GM23338 (cell line): ENCODE measurements around the gene ETHE1.

Source experiments
- CREB1 ChIP-seq: fragments of 250-450 bp; sonication (Bioruptor Pico); IDR thresholded peaks from 2 replicates; pipeline ENCODE4 v1.5.0; 2020; ENCODE audit warnings: low read depth, mild to moderate bottlenecking, moderate library complexity
- EZH2 ChIP-seq: fragments of 200-600 bp; sonication (generic); IDR thresholded peaks from one replicate; pipeline ENCODE4 v1.8.0; 2017; ENCODE audit warnings: antibody characterized with exemption, mild to moderate bottlenecking, low read depth; ENCODE audit not compliant: unreplicated experiment
- EZH2phosphoT487 ChIP-seq: fragments of 200-600 bp; sonication (generic); IDR thresholded peaks from one replicate; pipeline ENCODE4 v1.8.1; 2018; ENCODE audit warnings: antibody characterized with exemption; ENCODE audit not compliant: unreplicated experiment
- JUNB ChIP-seq: IDR thresholded peaks from one replicate; pipeline ENCODE4 v1.6.1; 2016; ENCODE audit warnings: antibody characterized with exemption; ENCODE audit not compliant: unreplicated experiment
- NANOG ChIP-seq: IDR thresholded peaks from 2 replicates; pipeline ENCODE4 v1.6.1; 2016; ENCODE audit warnings: antibody characterized with exemption, borderline replicate concordance
- POLR2AphosphoS5 ChIP-seq: IDR thresholded peaks from 2 replicates; pipeline ENCODE4 v1.6.1; 2016; ENCODE audit warnings: antibody characterized with exemption, low read depth
- STAT1 ChIP-seq: IDR thresholded peaks from one replicate; pipeline ENCODE4 v1.6.1; 2016; ENCODE audit warnings: antibody characterized with exemption; ENCODE audit not compliant: unreplicated experiment
- ZNF114 ChIP-seq: fragments of 250-450 bp; sonication (Bioruptor Pico); IDR thresholded peaks from 2 replicates; pipeline ENCODE4 v1.5.0; 2020; ENCODE audit warnings: mild to moderate bottlenecking, moderate library complexity
- TF ChIP-seq, protein P1 (sequence below), 2 experiments: fragments of 200-600 bp in 1 of 2; sonication (generic) in 1 of 2; conservative IDR thresholded peaks; 2 replicates each; pipeline versions ENCODE4 v1.5.1 to v1.6.1; 2016 to 2017; ENCODE audit warnings: antibody characterized with exemption in 2 of 2, low read depth in 2 of 2, mild to moderate bottlenecking in 2 of 2, moderate library complexity in 1 of 2
- TF ChIP-seq, protein P2 (sequence below): IDR thresholded peaks from one replicate; pipeline ENCODE4 v1.6.1; 2018; ENCODE audit warnings: antibody characterized with exemption; ENCODE audit not compliant: unreplicated experiment
- TF ChIP-seq, protein P3 (sequence below): IDR thresholded peaks from 2 replicates; pipeline ENCODE4 v1.6.1; 2016; ENCODE audit warnings: antibody characterized with exemption
- TF ChIP-seq, protein P4 (sequence below): fragments of 250-450 bp; sonication (Bioruptor Pico); IDR thresholded peaks from 2 replicates; pipeline ENCODE4 v1.5.0; 2020; ENCODE audit warnings: mild to moderate bottlenecking, moderate library complexity

DNA sequence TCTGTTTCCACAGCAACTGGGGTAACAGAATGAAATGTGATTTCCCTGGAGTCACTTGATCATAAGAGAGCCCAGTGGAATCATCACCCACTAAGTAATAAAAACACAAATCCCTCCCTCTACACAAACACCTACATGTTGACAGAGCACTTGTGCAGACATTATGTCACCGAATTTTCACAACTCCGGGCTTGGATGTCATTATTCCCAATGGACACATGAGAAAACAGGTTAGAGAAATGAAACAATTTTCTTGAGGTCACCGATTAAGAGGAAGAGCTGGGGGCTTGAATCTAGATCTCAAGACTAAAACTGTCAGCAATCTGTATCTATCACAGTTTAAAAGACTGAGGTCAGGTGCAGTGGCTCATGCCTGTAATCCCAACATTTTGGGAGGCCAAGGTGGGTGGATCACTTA, 45.2 kb upstream of the ETHE1 start:
- TF ChIP-seq, protein P1, sequence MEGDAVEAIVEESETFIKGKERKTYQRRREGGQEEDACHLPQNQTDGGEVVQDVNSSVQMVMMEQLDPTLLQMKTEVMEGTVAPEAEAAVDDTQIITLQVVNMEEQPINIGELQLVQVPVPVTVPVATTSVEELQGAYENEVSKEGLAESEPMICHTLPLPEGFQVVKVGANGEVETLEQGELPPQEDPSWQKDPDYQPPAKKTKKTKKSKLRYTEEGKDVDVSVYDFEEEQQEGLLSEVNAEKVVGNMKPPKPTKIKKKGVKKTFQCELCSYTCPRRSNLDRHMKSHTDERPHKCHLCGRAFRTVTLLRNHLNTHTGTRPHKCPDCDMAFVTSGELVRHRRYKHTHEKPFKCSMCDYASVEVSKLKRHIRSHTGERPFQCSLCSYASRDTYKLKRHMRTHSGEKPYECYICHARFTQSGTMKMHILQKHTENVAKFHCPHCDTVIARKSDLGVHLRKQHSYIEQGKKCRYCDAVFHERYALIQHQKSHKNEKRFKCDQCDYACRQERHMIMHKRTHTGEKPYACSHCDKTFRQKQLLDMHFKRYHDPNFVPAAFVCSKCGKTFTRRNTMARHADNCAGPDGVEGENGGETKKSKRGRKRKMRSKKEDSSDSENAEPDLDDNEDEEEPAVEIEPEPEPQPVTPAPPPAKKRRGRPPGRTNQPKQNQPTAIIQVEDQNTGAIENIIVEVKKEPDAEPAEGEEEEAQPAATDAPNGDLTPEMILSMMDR (conservative IDR thresholded peaks at IDR 0.05; ENCODE audit: low read depth in 2 of 2): no peak
- no peak for TF ChIP-seq EZH2
- TF ChIP-seq, protein P2, sequence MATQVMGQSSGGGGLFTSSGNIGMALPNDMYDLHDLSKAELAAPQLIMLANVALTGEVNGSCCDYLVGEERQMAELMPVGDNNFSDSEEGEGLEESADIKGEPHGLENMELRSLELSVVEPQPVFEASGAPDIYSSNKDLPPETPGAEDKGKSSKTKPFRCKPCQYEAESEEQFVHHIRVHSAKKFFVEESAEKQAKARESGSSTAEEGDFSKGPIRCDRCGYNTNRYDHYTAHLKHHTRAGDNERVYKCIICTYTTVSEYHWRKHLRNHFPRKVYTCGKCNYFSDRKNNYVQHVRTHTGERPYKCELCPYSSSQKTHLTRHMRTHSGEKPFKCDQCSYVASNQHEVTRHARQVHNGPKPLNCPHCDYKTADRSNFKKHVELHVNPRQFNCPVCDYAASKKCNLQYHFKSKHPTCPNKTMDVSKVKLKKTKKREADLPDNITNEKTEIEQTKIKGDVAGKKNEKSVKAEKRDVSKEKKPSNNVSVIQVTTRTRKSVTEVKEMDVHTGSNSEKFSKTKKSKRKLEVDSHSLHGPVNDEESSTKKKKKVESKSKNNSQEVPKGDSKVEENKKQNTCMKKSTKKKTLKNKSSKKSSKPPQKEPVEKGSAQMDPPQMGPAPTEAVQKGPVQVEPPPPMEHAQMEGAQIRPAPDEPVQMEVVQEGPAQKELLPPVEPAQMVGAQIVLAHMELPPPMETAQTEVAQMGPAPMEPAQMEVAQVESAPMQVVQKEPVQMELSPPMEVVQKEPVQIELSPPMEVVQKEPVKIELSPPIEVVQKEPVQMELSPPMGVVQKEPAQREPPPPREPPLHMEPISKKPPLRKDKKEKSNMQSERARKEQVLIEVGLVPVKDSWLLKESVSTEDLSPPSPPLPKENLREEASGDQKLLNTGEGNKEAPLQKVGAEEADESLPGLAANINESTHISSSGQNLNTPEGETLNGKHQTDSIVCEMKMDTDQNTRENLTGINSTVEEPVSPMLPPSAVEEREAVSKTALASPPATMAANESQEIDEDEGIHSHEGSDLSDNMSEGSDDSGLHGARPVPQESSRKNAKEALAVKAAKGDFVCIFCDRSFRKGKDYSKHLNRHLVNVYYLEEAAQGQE: no peak
- TF ChIP-seq POLR2AphosphoS5: no peak
- TF ChIP-seq, protein P3, sequence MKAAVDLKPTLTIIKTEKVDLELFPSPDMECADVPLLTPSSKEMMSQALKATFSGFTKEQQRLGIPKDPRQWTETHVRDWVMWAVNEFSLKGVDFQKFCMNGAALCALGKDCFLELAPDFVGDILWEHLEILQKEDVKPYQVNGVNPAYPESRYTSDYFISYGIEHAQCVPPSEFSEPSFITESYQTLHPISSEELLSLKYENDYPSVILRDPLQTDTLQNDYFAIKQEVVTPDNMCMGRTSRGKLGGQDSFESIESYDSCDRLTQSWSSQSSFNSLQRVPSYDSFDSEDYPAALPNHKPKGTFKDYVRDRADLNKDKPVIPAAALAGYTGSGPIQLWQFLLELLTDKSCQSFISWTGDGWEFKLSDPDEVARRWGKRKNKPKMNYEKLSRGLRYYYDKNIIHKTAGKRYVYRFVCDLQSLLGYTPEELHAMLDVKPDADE: no peak
- no peak for TF ChIP-seq EZH2phosphoT487
- no peak for TF ChIP-seq JUNB
- no peak for TF ChIP-seq CREB1 (CRISPR knock-in tag)
- TF ChIP-seq ZNF114: no peak
- TF ChIP-seq NANOG: no peak
- TF ChIP-seq STAT1: no peak
- TF ChIP-seq, protein P4, sequence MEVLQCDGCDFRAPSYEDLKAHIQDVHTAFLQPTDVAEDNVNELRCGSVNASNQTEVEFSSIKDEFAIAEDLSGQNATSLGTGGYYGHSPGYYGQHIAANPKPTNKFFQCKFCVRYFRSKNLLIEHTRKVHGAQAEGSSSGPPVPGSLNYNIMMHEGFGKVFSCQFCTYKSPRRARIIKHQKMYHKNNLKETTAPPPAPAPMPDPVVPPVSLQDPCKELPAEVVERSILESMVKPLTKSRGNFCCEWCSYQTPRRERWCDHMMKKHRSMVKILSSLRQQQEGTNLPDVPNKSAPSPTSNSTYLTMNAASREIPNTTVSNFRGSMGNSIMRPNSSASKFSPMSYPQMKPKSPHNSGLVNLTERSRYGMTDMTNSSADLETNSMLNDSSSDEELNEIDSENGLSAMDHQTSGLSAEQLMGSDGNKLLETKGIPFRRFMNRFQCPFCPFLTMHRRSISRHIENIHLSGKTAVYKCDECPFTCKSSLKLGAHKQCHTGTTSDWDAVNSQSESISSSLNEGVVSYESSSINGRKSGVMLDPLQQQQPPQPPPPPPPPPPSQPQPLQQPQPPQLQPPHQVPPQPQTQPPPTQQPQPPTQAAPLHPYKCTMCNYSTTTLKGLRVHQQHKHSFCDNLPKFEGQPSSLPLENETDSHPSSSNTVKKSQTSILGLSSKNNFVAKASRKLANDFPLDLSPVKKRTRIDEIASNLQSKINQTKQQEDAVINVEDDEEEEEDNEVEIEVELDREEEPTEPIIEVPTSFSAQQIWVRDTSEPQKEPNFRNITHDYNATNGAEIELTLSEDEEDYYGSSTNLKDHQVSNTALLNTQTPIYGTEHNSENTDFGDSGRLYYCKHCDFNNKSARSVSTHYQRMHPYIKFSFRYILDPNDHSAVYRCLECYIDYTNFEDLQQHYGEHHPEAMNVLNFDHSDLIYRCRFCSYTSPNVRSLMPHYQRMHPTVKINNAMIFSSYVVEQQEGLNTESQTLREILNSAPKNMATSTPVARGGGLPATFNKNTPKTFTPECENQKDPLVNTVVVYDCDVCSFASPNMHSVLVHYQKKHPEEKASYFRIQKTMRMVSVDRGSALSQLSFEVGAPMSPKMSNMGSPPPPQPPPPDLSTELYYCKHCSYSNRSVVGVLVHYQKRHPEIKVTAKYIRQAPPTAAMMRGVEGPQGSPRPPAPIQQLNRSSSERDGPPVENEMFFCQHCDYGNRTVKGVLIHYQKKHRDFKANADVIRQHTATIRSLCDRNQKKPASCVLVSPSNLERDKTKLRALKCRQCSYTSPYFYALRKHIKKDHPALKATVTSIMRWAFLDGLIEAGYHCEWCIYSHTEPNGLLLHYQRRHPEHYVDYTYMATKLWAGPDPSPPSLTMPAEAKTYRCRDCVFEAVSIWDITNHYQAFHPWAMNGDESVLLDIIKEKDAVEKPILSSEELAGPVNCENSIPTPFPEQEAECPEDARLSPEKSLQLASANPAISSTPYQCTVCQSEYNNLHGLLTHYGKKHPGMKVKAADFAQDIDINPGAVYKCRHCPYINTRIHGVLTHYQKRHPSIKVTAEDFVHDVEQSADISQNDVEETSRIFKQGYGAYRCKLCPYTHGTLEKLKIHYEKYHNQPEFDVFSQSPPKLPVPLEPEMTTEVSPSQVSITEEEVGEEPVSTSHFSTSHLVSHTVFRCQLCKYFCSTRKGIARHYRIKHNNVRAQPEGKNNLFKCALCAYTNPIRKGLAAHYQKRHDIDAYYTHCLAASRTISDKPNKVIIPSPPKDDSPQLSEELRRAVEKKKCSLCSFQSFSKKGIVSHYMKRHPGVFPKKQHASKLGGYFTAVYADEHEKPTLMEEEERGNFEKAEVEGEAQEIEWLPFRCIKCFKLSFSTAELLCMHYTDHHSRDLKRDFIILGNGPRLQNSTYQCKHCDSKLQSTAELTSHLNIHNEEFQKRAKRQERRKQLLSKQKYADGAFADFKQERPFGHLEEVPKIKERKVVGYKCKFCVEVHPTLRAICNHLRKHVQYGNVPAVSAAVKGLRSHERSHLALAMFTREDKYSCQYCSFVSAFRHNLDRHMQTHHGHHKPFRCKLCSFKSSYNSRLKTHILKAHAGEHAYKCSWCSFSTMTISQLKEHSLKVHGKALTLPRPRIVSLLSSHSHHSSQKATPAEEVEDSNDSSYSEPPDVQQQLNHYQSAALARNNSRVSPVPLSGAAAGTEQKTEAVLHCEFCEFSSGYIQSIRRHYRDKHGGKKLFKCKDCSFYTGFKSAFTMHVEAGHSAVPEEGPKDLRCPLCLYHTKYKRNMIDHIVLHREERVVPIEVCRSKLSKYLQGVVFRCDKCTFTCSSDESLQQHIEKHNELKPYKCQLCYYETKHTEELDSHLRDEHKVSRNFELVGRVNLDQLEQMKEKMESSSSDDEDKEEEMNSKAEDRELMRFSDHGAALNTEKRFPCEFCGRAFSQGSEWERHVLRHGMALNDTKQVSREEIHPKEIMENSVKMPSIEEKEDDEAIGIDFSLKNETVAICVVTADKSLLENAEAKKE (CRISPR knock-in tag): no peak
